ENCODE measurements around the gene MPEG1.

DNA sequence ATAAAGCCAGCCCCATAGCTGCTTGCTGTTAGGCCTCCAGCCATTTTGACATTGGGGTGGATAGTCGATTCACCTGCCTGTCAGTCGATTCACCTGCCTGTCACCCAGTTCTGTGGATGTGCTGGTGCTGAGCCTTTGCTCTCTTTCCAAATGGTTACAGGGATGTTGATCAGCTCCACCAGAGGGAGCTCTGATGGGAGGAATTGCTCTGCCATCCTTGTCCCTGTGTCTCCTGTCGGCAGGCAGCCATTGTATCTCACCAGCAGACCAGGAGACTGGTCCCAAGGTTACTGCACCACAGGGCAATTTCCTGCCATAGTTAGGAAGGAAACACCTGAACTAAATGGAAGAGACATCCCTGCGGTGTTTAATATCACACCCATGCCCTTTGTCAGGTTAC, 6.1 kb downstream of the MPEG1 start:
- TF ChIP-seq RAD21 (conservative IDR thresholded peaks at IDR 0.05 in 1 of 2, IDR thresholded peaks at IDR 0.05 in 1 of 2) (peak in 1 of 2 experiments; percentile 37; a peak in 3 of 5 replicates), RCOR1 (IDR thresholded peaks at IDR 0.05; ENCODE audit: low read depth, low read length) (no peak), MAZ (IDR thresholded peaks at IDR 0.05; ENCODE audit: borderline replicate concordance, low read depth, low read length) (no peak), CHD2 (IDR thresholded peaks at IDR 0.05; ENCODE audit: low read length, partially characterized antibody) (no peak), USF2 (IDR thresholded peaks at IDR 0.05) (no peak), POLR2A (IDR thresholded peaks at IDR 0.05; ENCODE audit: low read length) (no peak), KDM1A (IDR thresholded peaks at IDR 0.05; ENCODE audit: low read depth) (no peak), BHLHE40 (IDR thresholded peaks at IDR 0.05; ENCODE audit: low read depth, low read length) (no peak)
- TF ChIP-seq, protein P1, sequence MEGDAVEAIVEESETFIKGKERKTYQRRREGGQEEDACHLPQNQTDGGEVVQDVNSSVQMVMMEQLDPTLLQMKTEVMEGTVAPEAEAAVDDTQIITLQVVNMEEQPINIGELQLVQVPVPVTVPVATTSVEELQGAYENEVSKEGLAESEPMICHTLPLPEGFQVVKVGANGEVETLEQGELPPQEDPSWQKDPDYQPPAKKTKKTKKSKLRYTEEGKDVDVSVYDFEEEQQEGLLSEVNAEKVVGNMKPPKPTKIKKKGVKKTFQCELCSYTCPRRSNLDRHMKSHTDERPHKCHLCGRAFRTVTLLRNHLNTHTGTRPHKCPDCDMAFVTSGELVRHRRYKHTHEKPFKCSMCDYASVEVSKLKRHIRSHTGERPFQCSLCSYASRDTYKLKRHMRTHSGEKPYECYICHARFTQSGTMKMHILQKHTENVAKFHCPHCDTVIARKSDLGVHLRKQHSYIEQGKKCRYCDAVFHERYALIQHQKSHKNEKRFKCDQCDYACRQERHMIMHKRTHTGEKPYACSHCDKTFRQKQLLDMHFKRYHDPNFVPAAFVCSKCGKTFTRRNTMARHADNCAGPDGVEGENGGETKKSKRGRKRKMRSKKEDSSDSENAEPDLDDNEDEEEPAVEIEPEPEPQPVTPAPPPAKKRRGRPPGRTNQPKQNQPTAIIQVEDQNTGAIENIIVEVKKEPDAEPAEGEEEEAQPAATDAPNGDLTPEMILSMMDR (IDR thresholded peaks at IDR 0.05) = peak; percentile 37; the same call in 2 of the 3 replicates
- TF ChIP-seq, protein P2, sequence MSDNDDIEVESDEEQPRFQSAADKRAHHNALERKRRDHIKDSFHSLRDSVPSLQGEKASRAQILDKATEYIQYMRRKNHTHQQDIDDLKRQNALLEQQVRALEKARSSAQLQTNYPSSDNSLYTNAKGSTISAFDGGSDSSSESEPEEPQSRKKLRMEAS (IDR thresholded peaks at IDR 0.05) = no peak
